ENCODE measurements around the gene RHEX. TPM values are rescaled to one million over a fixed set of nuclear protein-coding genes. Genes with fewer than 3 reads are reported as not detected.

The RHEX gene
- total RNA-seq, 1 experiment from 2014 or later = not detected

DNA sequence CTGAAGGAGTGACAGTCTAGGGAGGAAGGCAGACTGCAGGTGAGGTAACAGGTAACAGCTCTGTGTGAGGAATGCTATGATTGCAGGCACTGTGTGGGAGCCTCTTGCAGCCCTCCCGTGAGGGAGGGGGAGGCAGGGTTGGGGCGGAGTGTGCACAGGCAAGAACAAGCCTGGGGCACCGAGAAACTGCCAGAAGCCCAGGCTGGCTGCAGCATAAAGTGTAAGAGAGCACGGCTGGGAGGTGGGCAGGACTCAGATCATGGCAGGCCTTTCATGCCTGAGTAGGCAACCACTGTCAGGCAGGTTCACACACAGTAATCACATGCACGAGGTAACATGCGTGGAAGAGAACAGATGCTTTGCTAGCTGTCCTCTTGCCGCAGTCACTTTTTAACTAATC is 11.3 kb upstream of the RHEX start:
- H3K4me1 Mint-ChIP-seq = peaks cover 27% of the 10 kb centered on the region
- no peak overlapping the region for H3K4me3 Mint-ChIP-seq
- CTCF ChIA-PET = interaction anchor here (0.7 to 1.8 kb wide), 3 partner anchors 11 to 65 kb away, joined by 3 to 8 read pairs (median 3); no protein-coding TSS in a partner anchor
- no peak overlapping the region for H3K27ac Mint-ChIP-seq
- POLR2A ChIA-PET = no interaction called here
- TF ChIP-seq ZNF423 (CRISPR knock-in tag; IDR thresholded peaks at IDR 0.05) (no peak), RELA (CRISPR knock-in tag; IDR thresholded peaks at IDR 0.05; ENCODE audit: borderline replicate concordance) (no peak)
- TF ChIP-seq, protein P1, sequence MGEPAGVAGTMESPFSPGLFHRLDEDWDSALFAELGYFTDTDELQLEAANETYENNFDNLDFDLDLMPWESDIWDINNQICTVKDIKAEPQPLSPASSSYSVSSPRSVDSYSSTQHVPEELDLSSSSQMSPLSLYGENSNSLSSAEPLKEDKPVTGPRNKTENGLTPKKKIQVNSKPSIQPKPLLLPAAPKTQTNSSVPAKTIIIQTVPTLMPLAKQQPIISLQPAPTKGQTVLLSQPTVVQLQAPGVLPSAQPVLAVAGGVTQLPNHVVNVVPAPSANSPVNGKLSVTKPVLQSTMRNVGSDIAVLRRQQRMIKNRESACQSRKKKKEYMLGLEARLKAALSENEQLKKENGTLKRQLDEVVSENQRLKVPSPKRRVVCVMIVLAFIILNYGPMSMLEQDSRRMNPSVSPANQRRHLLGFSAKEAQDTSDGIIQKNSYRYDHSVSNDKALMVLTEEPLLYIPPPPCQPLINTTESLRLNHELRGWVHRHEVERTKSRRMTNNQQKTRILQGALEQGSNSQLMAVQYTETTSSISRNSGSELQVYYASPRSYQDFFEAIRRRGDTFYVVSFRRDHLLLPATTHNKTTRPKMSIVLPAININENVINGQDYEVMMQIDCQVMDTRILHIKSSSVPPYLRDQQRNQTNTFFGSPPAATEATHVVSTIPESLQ (CRISPR knock-in tag; IDR thresholded peaks at IDR 0.05) = no peak
- DNase-seq (ENCODE audit: low spot score) = peak; percentile 42
- no peaks in the 10 kb centered on the region for H3K27me3 Mint-ChIP-seq (ENCODE audit: low read depth)
- no peaks in the 10 kb centered on the region for H3K36me3 Mint-ChIP-seq
- peak; percentile 97 for ATAC-seq
- no peaks in the 10 kb centered on the region for H3K9me3 Mint-ChIP-seq

DNA sequence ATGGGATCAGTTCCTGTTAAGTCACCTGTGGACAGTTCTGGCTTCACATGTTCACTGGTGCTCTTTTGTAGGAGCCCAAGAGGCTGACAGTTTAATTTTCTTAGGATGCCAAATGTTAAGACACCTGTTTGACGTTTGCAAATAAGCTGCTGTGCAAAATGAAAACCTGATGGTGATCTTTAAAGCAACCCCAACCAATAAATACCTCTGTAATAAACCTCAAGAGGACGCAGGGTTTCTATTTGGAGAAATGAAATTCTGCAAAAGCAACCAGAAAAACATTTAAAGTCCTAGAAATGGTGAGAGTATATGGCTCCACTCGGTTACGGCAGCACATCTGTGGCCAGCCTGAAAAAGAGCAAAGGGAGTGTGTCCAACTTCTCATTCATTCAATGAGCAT is 5.7 kb upstream of the RHEX start:
- ChIA-PET POLR2A (no interaction called here), CTCF (interaction anchor here (1.1 to 1.6 kb wide), 2 partner anchors 18 to 70 kb away, joined by 3 read pairs; no protein-coding TSS in a partner anchor)
- ATAC-seq (no peak), DNase-seq (ENCODE audit: low spot score) (no peak)
- Mint-ChIP-seq H3K27ac (no peak overlapping the region), H3K27me3 (ENCODE audit: low read depth) (no peaks in the 10 kb centered on the region; the same call in 1 of the 2 replicates), H3K4me3 (no peak overlapping the region), H3K4me1 (peaks cover 13% of the 10 kb centered on the region), H3K36me3 (no peaks in the 10 kb centered on the region), H3K9me3 (peaks cover 4% of the 10 kb centered on the region; the same call in 1 of the 2 replicates)
- no peak for TF ChIP-seq JUN (CRISPR knock-in tag; IDR thresholded peaks at IDR 0.05)
- no peak for TF ChIP-seq HMGA2 (CRISPR knock-in tag; IDR thresholded peaks at IDR 0.05)
- no peak for TF ChIP-seq TCF7 (CRISPR knock-in tag; IDR thresholded peaks at IDR 0.05; ENCODE audit: low read depth)
- TF ChIP-seq, protein P2, sequence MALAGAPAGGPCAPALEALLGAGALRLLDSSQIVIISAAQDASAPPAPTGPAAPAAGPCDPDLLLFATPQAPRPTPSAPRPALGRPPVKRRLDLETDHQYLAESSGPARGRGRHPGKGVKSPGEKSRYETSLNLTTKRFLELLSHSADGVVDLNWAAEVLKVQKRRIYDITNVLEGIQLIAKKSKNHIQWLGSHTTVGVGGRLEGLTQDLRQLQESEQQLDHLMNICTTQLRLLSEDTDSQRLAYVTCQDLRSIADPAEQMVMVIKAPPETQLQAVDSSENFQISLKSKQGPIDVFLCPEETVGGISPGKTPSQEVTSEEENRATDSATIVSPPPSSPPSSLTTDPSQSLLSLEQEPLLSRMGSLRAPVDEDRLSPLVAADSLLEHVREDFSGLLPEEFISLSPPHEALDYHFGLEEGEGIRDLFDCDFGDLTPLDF (CRISPR knock-in tag; IDR thresholded peaks at IDR 0.05) = no peak
- TF ChIP-seq, protein P3, sequence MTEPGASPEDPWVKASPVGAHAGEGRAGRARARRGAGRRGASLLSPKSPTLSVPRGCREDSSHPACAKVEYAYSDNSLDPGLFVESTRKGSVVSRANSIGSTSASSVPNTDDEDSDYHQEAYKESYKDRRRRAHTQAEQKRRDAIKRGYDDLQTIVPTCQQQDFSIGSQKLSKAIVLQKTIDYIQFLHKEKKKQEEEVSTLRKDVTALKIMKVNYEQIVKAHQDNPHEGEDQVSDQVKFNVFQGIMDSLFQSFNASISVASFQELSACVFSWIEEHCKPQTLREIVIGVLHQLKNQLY (CRISPR knock-in tag; IDR thresholded peaks at IDR 0.05) = no peak
- TF ChIP-seq NR2C2 (CRISPR knock-in tag; IDR thresholded peaks at IDR 0.05) = no peak
- TF ChIP-seq, protein P4, sequence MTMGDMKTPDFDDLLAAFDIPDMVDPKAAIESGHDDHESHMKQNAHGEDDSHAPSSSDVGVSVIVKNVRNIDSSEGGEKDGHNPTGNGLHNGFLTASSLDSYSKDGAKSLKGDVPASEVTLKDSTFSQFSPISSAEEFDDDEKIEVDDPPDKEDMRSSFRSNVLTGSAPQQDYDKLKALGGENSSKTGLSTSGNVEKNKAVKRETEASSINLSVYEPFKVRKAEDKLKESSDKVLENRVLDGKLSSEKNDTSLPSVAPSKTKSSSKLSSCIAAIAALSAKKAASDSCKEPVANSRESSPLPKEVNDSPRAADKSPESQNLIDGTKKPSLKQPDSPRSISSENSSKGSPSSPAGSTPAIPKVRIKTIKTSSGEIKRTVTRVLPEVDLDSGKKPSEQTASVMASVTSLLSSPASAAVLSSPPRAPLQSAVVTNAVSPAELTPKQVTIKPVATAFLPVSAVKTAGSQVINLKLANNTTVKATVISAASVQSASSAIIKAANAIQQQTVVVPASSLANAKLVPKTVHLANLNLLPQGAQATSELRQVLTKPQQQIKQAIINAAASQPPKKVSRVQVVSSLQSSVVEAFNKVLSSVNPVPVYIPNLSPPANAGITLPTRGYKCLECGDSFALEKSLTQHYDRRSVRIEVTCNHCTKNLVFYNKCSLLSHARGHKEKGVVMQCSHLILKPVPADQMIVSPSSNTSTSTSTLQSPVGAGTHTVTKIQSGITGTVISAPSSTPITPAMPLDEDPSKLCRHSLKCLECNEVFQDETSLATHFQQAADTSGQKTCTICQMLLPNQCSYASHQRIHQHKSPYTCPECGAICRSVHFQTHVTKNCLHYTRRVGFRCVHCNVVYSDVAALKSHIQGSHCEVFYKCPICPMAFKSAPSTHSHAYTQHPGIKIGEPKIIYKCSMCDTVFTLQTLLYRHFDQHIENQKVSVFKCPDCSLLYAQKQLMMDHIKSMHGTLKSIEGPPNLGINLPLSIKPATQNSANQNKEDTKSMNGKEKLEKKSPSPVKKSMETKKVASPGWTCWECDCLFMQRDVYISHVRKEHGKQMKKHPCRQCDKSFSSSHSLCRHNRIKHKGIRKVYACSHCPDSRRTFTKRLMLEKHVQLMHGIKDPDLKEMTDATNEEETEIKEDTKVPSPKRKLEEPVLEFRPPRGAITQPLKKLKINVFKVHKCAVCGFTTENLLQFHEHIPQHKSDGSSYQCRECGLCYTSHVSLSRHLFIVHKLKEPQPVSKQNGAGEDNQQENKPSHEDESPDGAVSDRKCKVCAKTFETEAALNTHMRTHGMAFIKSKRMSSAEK (CRISPR knock-in tag; IDR thresholded peaks at IDR 0.05; ENCODE audit: borderline replicate concordance) = no peak
- TF ChIP-seq NFE2L1 (CRISPR knock-in tag; IDR thresholded peaks at IDR 0.05) = no peak
- no peak for TF ChIP-seq KAT7 (CRISPR knock-in tag; IDR thresholded peaks at IDR 0.05; ENCODE audit: borderline replicate concordance)
- no peak for TF ChIP-seq SOX15 (CRISPR knock-in tag; IDR thresholded peaks at IDR 0.05)
- TF ChIP-seq ZNF232 (CRISPR knock-in tag; IDR thresholded peaks at IDR 0.05) = no peak
- TF ChIP-seq, protein P5, sequence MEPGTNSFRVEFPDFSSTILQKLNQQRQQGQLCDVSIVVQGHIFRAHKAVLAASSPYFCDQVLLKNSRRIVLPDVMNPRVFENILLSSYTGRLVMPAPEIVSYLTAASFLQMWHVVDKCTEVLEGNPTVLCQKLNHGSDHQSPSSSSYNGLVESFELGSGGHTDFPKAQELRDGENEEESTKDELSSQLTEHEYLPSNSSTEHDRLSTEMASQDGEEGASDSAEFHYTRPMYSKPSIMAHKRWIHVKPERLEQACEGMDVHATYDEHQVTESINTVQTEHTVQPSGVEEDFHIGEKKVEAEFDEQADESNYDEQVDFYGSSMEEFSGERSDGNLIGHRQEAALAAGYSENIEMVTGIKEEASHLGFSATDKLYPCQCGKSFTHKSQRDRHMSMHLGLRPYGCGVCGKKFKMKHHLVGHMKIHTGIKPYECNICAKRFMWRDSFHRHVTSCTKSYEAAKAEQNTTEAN (CRISPR knock-in tag; IDR thresholded peaks at IDR 0.05) = no peak
- TF ChIP-seq, protein P6, sequence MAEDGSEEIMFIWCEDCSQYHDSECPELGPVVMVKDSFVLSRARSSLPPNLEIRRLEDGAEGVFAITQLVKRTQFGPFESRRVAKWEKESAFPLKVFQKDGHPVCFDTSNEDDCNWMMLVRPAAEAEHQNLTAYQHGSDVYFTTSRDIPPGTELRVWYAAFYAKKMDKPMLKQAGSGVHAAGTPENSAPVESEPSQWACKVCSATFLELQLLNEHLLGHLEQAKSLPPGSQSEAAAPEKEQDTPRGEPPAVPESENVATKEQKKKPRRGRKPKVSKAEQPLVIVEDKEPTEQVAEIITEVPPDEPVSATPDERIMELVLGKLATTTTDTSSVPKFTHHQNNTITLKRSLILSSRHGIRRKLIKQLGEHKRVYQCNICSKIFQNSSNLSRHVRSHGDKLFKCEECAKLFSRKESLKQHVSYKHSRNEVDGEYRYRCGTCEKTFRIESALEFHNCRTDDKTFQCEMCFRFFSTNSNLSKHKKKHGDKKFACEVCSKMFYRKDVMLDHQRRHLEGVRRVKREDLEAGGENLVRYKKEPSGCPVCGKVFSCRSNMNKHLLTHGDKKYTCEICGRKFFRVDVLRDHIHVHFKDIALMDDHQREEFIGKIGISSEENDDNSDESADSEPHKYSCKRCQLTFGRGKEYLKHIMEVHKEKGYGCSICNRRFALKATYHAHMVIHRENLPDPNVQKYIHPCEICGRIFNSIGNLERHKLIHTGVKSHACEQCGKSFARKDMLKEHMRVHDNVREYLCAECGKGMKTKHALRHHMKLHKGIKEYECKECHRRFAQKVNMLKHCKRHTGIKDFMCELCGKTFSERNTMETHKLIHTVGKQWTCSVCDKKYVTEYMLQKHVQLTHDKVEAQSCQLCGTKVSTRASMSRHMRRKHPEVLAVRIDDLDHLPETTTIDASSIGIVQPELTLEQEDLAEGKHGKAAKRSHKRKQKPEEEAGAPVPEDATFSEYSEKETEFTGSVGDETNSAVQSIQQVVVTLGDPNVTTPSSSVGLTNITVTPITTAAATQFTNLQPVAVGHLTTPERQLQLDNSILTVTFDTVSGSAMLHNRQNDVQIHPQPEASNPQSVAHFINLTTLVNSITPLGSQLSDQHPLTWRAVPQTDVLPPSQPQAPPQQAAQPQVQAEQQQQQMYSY (CRISPR knock-in tag; IDR thresholded peaks at IDR 0.05) = no peak
- no peak for TF ChIP-seq GTF2I (CRISPR knock-in tag; conservative IDR thresholded peaks at IDR 0.05)
- TF ChIP-seq, protein P7, sequence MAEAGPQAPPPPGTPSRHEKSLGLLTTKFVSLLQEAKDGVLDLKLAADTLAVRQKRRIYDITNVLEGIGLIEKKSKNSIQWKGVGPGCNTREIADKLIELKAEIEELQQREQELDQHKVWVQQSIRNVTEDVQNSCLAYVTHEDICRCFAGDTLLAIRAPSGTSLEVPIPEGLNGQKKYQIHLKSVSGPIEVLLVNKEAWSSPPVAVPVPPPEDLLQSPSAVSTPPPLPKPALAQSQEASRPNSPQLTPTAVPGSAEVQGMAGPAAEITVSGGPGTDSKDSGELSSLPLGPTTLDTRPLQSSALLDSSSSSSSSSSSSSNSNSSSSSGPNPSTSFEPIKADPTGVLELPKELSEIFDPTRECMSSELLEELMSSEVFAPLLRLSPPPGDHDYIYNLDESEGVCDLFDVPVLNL (CRISPR knock-in tag; IDR thresholded peaks at IDR 0.05; ENCODE audit: borderline replicate concordance, low read depth) = no peak

Data from WTC11 (cell line).